Dermis microvascular lymphatic vessel endothelial cell (primary cell): ENCODE data around the gene B3GNT3. TPM values are rescaled to one million over a fixed set of nuclear protein-coding genes. Genes with fewer than 3 reads are reported as not detected.

Experiments used
- DNase-seq, 2 donors: peaks; one replicate each; pipeline versions ENCODE4 v3.0.0 to v3.0.0-alpha.2; 2010; ENCODE audit warnings: low read depth in 2 of 2
- total RNA-seq: library from RNA; depleted of rRNA; stranded (reverse); fragments of >200 nt; gene quantifications from 2 replicates; pipeline ENCODE4 v1.2.1, GENCODE V29; 2014

Gene B3GNT3
- total RNA-seq, 1 donor from 2014 or later: under 0.01 TPM

GRCh38 chr19:17859533-17860330 is 64.8 kb downstream of the B3GNT3 start, which contains the start of gene RPL18A:
TSS of gene RPL18A (plus strand) at chr19:17859910. CDS start at chr19:17859957, 47 bp downstream.
- DNase-seq: peak; percentile 99 to 100

- DNase-seq: peak in 1 of 2 donors; percentile 40
Observed at GRCh38 chr19:17860331-17860992, 65.5 kb downstream of the B3GNT3 start.

- no peak for DNase-seq
Observed at GRCh38 chr19:17860993-17861360, 66.0 kb downstream of the B3GNT3 start.

- DNase-seq: no peak
Observed at GRCh38 chr19:17861542-17862402, 66.8 kb downstream of the B3GNT3 start.

- DNase-seq: no peak
Observed at GRCh38 chr19:17862711-17863519, 68.0 kb downstream of the B3GNT3 start.

Other genes starting within 250 kb of the B3GNT3 start
- gene COLGALT1, start 239.5 kb upstream of the B3GNT3 start, total RNA-seq: 57.9 and 60.7 TPM in 2 replicates
- gene UNC13A, start 106.8 kb upstream of the B3GNT3 start, total RNA-seq: 0.13 TPM in 2 replicates
- 27.5 and 52.5 TPM in 2 replicates for gene MAP1S, start 75.7 kb upstream of the B3GNT3 start, total RNA-seq
- gene FCHO1, start 43.7 kb upstream of the B3GNT3 start, total RNA-seq: 0.63 and 0.90 TPM in 2 replicates
- not detected in 2 replicates for gene INSL3, start 26.4 kb downstream of the B3GNT3 start, total RNA-seq
- gene JAK3, start 52.8 kb downstream of the B3GNT3 start, total RNA-seq: 1.7 and 2.4 TPM in 2 replicates
- gene RPL18A, start 64.8 kb downstream of the B3GNT3 start, total RNA-seq: 1,265 and 1,315 TPM in 2 replicates
- not detected in 2 replicates for gene SLC5A5, start 76.8 kb downstream of the B3GNT3 start, total RNA-seq
- 27.2 and 34.5 TPM in 2 replicates for gene CCDC124, start 137.9 kb downstream of the B3GNT3 start, total RNA-seq
- gene KCNN1, start 172.0 kb downstream of the B3GNT3 start, total RNA-seq: under 0.01 and 0.25 TPM in 2 replicates
- gene ARRDC2, start 213.0 kb downstream of the B3GNT3 start, total RNA-seq: 41.1 and 108 TPM in 2 replicates